CD8-positive, alpha-beta memory T cell (primary cell): ENCODE data around the gene NIF3L1. TPM values are rescaled to one million over a fixed set of nuclear protein-coding genes. Genes with fewer than 3 reads are reported as not detected.
"Not testable (repeated sequence)": the region's sequence is repeated elsewhere in the genome, so short reads cannot be mapped to it uniquely, and the experiment has no call there.

Experiments
- CTCF ChIA-PET: fragments of 350-600 bp; sonication (Branson Sonifier 250); formaldehyde crosslinking; loops from one replicate; lab custom pipeline; 2021; ENCODE audit warnings: antibody characterized with exemption; lab: Charles Lee
- POLR2A ChIA-PET: fragments of 350-600 bp; sonication (Branson Sonifier 250); formaldehyde crosslinking; loops from one replicate; lab custom pipeline; 2021; ENCODE audit warnings: antibody characterized with exemption; lab: Charles Lee
- DNase-seq, 5 donors: peaks; one replicate each; pipeline versions ENCODE4 v3.0.0 to v3.0.0-alpha.2; 2020 to 2022; ENCODE audit warnings: mixed read lengths in 1 of 5
- H3K27ac ChIP-seq: one replicate; pipeline ENCODE4 v1.7.0; 2013; ENCODE audit warnings: low read depth, mild to moderate bottlenecking, low read length, moderate library complexity
- H3K27me3 ChIP-seq: 2 replicates; pipeline ENCODE4 v1.7.0; 2013; ENCODE audit warnings: low read length, mild to moderate bottlenecking; ENCODE audit not compliant: insufficient read depth, poor library complexity, severe bottlenecking
- H3K36me3 ChIP-seq: 2 replicates; pipeline ENCODE4 v1.7.0; 2013; ENCODE audit warnings: mild to moderate bottlenecking, low read length, moderate library complexity; ENCODE audit not compliant: insufficient read depth
- H3K4me1 ChIP-seq: 2 replicates; pipeline ENCODE4 v1.7.0; 2013; ENCODE audit warnings: mild to moderate bottlenecking, low read length, moderate library complexity; ENCODE audit not compliant: insufficient read depth
- H3K4me3 ChIP-seq: 2 replicates; pipeline ENCODE4 v1.7.0; 2013; ENCODE audit warnings: mild to moderate bottlenecking, low read length
- H3K9me3 ChIP-seq: 2 replicates; pipeline ENCODE4 v1.7.0; 2013; ENCODE audit warnings: mild to moderate bottlenecking, low read length
- H3K27ac Mint-ChIP-seq, 8 donors: one replicate each; pipeline ENCODE4 v1.8.0; 2020 to 2021; ENCODE audit warnings: mixed read lengths in 8 of 8, mild to moderate bottlenecking in 6 of 8, inconsistent platforms in 3 of 8, moderate library complexity in 3 of 8
- H3K27me3 Mint-ChIP-seq, 2 donors: one replicate each; pipeline ENCODE4 v1.8.0; 2020 to 2021; ENCODE audit warnings: mixed read lengths in 2 of 2, mild to moderate bottlenecking in 1 of 2, moderate library complexity in 1 of 2
- H3K36me3 Mint-ChIP-seq, 3 donors: one replicate each; pipeline ENCODE4 v1.8.0; 2020 to 2021; ENCODE audit warnings: mixed read lengths in 3 of 3, inconsistent platforms in 1 of 3, mild to moderate bottlenecking in 1 of 3
- H3K4me1 Mint-ChIP-seq, 3 donors: one replicate each; pipeline ENCODE4 v1.8.0; 2020 to 2021; ENCODE audit warnings: mixed read lengths in 3 of 3, inconsistent platforms in 1 of 3, mild to moderate bottlenecking in 1 of 3
- H3K4me3 Mint-ChIP-seq, 7 donors: one replicate each; pipeline ENCODE4 v1.8.0; 2020 to 2021; ENCODE audit warnings: mixed read lengths in 7 of 7, mild to moderate bottlenecking in 6 of 7, moderate library complexity in 4 of 7, inconsistent platforms in 2 of 7
- H3K9me3 Mint-ChIP-seq, 5 donors: one replicate each; pipeline ENCODE4 v1.8.0; 2020 to 2022; ENCODE audit warnings: mixed read lengths in 5 of 5, mild to moderate bottlenecking in 3 of 5, moderate library complexity in 2 of 5, inconsistent platforms in 1 of 5
- polyA plus RNA-seq: library from polyadenylated mRNA; unstranded; fragments of 300-500 nt; fragmentation: Illumina TruSeq; gene quantifications from one replicate; pipeline ENCODE4 v1.2.3, GENCODE V29; 2021
- total RNA-seq, 2 experiments: library from RNA; stranded (reverse); gene quantifications; one replicate each; pipeline ENCODE4 v1.2.3, GENCODE V29; 2021

Gene NIF3L1
- total and polyA plus RNA-seq, 3 experiments from 2014 or later: 18.3 to 32.0 (median 25.7) TPM

DNA sequence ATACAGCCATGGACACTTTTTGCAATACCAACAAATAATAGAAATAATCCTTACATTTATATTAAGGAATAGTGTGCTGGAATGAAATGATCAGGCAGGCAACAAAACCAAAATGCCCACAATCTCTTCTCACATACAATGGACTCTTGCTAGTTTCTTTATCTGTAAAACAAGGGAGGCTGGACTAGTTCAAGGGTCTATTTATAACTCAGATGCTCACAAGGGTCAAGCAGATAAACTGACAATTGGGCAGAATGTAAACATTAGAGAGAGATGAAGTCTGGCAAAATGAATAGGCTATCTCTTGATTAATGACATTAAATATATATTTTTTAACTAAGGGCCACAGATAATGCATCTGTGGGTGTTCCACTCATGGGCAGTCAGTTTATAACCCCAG, 11.7 kb upstream of the NIF3L1 start:
- POLR2A ChIA-PET: interaction anchor here (0.5 to 0.6 kb wide), 2 partner anchors 16 to 240 kb away, joined by 3 read pairs; no protein-coding TSS in a partner anchor
- no peaks in the 10 kb centered on the region for H3K27me3 ChIP-seq
- Mint-ChIP-seq H3K9me3 (no peaks in the 10 kb centered on the region), H3K4me3 (no peak overlapping the region), H3K27ac (no peak overlapping the region), H3K27me3 (no peaks in the 10 kb centered on the region), H3K4me1 (peaks cover 0 to 3% (median 0%) of the 10 kb centered on the region in 3 donors), H3K36me3 (peaks cover 0 to 82% (median 21%) of the 10 kb centered on the region in 3 donors)
- no peaks in the 10 kb centered on the region for H3K9me3 ChIP-seq
- no peak for DNase-seq
- H3K4me1 ChIP-seq: no peaks in the 10 kb centered on the region
- no peak overlapping the region for H3K27ac ChIP-seq
- H3K36me3 ChIP-seq: peaks cover 31% of the 10 kb centered on the region
- CTCF ChIA-PET: interaction anchor here (1.2 kb wide), 1 partner anchor 280 kb away, joined by 3 read pairs; no protein-coding TSS in a partner anchor
- no peak overlapping the region for H3K4me3 ChIP-seq

DNA sequence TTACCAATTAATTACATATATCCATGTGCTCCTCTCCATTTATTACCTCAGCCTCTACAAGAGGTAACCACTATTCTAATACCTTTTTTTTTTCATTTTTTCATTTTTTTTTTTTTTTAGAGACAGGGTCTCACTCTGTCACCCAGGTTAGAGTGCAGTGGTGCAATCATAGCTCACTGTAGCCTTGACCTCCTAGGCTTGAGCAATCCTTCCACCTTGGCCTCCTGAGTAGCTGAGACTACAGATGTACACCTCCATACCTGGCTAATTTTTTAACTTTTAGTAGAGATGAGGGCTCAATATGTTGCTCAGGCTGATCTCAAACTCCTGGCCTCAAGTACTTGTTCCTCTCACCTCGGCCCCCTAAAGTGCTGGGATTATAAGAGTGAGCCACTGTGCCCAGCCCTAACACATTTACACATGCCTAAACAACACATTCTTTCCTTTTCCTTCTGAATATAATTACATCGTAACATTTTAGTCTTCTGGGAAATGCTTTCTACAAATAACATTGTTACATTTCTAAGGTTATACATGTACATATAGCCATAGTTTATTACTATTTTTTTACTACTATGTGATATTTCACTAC, 10.8 kb upstream of the NIF3L1 start:
- DNase-seq: no peak
- Histone ChIP-seq H3K4me3 (no peak overlapping the region), H3K9me3 (no peaks in the 10 kb centered on the region), H3K27me3 (no peaks in the 10 kb centered on the region), H3K27ac (no peak overlapping the region), H3K4me1 (no peaks in the 10 kb centered on the region), H3K36me3 (peaks cover 31% of the 10 kb centered on the region)
- POLR2A ChIA-PET: interaction anchor here (0.5 kb wide), 1 partner anchor 17 kb away, joined by 3 read pairs; no protein-coding TSS in a partner anchor
- CTCF ChIA-PET: interaction anchor here (1.2 kb wide), 1 partner anchor 280 kb away, joined by 3 read pairs; no protein-coding TSS in a partner anchor
- peaks cover 0 to 81% (median 24%) of the 10 kb centered on the region in 3 donors for H3K36me3 Mint-ChIP-seq
- no peaks in the 10 kb centered on the region for H3K9me3 Mint-ChIP-seq
- H3K4me3 Mint-ChIP-seq: no peak overlapping the region
- peak overlapping the region in 3 of 8 donors; percentile 7 to 56 (median 42) for H3K27ac Mint-ChIP-seq
- H3K4me1 Mint-ChIP-seq: peaks cover 0 to 3% (median 3%) of the 10 kb centered on the region in 3 donors
- no peaks in the 10 kb centered on the region for H3K27me3 Mint-ChIP-seq

DNA sequence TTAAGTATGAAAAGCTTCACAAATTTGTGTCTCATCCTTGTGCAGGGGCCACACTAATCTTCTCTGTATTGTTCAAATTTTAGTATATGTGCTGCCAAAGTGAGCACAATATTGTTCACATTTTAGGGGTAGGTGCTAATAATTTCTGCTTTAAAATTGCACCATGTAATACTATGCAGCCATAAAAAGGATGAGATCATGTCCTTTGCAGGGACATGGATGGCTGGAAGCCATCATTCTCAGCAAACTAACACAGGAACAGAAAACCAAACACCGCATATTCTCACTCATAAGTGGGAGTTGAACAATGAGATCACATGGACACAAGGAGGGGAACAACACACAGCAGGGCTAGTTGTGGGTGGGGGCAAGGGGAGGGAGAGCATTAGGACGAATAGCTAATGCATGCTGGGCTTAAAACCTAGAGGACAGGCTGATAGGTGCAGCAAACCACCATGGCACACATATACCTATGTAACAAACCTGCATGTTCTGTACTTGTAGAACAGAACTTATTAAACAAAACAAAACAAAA, 7.4 kb upstream of the NIF3L1 start:
- peaks cover 34% of the 10 kb centered on the region for H3K36me3 ChIP-seq
- H3K4me3 ChIP-seq, CTCF ChIA-PET, H3K27me3 Mint-ChIP-seq, DNase-seq, H3K27ac ChIP-seq, H3K9me3 Mint-ChIP-seq, H3K27me3 ChIP-seq, H3K4me1 ChIP-seq, POLR2A ChIA-PET, H3K4me3 Mint-ChIP-seq, H3K9me3 ChIP-seq: not testable (repeated sequence)
- peak overlapping the region in 4 of 8 donors; percentile 3 to 74 (median 30) for H3K27ac Mint-ChIP-seq
- H3K36me3 Mint-ChIP-seq: peaks cover 4 to 71% (median 24%) of the 10 kb centered on the region in 3 donors
- H3K4me1 Mint-ChIP-seq: peaks cover 8 to 15% (median 13%) of the 10 kb centered on the region in 3 donors

DNA sequence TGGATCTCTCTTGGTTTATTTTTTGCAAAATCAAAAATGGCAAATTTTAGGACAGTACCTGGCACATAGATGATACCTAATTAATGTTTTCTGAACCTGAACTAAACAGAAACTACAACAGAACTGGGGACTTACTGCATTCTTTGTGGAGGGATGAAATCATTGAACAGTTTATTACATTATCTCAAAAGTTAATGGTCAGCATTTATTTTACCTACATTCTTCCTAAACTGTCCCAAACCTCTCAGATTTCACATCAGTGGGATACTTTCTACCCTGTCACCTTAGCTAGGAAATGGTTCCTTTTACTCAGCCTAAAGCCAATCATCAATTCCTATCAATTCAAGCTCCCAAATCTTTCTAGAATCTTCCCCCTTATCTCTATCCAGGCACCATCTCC, 10.3 kb downstream of the NIF3L1 start:
- no peak overlapping the region for H3K4me3 ChIP-seq
- POLR2A ChIA-PET: no interaction called here
- H3K9me3 Mint-ChIP-seq: no peaks in the 10 kb centered on the region
- no peaks in the 10 kb centered on the region for H3K27me3 ChIP-seq
- peaks cover 45% of the 10 kb centered on the region for H3K36me3 ChIP-seq
- no peak overlapping the region for H3K4me3 Mint-ChIP-seq
- no peak for DNase-seq
- no peaks in the 10 kb centered on the region for H3K4me1 ChIP-seq
- peaks cover 3 to 79% (median 28%) of the 10 kb centered on the region in 3 donors for H3K36me3 Mint-ChIP-seq
- H3K27ac ChIP-seq: no peak overlapping the region
- H3K4me1 Mint-ChIP-seq: peaks cover 3 to 10% (median 6%) of the 10 kb centered on the region in 3 donors
- peak overlapping the region in 4 of 8 donors; percentile 15 to 54 (median 29) for H3K27ac Mint-ChIP-seq
- H3K27me3 Mint-ChIP-seq: no peaks in the 10 kb centered on the region
- CTCF ChIA-PET: interaction anchor here (1.6 kb wide), 1 partner anchor 10 kb away, joined by 5 read pairs; the partner anchor contains the start of genes NIF3L1 and PPIL3
- no peaks in the 10 kb centered on the region for H3K9me3 ChIP-seq

DNA sequence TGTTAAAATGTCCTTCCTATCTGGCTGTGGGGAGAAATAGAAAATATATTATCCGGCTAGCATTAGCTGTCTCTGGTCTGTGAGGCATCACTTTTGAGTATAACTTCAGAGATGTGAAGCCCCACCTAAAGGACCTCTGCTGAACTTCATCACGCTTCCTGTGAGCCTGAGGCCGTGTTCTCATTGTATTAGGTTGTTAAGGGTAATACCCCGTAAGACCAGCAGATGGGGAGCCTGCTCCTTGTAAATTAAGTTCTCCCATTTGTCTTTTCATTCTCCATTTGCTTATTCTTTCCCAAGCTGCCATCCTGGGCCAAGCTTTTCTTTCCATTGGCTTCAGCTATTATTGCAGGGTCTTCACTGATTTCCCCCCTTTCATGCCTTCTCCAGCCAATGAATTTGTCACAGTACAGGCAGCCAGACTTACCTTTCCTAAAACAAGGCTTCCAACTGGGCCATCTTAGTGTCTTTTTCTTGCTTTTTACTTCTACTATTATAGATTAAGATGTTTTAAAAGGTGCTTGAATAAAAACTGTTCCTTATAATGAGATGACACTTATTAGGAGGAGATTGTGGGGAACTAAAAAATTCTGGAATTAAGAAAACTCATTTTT, 12.4 kb downstream of the NIF3L1 start:
- Histone ChIP-seq H3K9me3 (no peaks in the 10 kb centered on the region), H3K27me3 (no peaks in the 10 kb centered on the region), H3K4me3 (no peak overlapping the region), H3K36me3 (peaks cover 30% of the 10 kb centered on the region), H3K27ac (no peak overlapping the region), H3K4me1 (no peaks in the 10 kb centered on the region)
- DNase-seq: peak; percentile 58 to 84 (median 71)
- ChIA-PET CTCF (interaction anchor here (0.6 to 1.8 kb wide), 19 partner anchors 9 to 331 kb away, joined by 3 to 11 read pairs (median 3); partner anchors contain the start of genes CASP10, CLK1 and NIF3L1), POLR2A (interaction anchor here (0.6 to 1.2 kb wide), 5 partner anchors 12 to 514 kb away, joined by 3 to 5 read pairs (median 3); partner anchors contain the start of genes CASP8 and NIF3L1)
- H3K36me3 Mint-ChIP-seq: peaks cover 6 to 68% (median 29%) of the 10 kb centered on the region in 3 donors
- peak overlapping the region; percentile 1 to 92 (median 55) for H3K27ac Mint-ChIP-seq
- no peaks in the 10 kb centered on the region for H3K9me3 Mint-ChIP-seq
- no peak overlapping the region for H3K4me3 Mint-ChIP-seq
- no peaks in the 10 kb centered on the region for H3K27me3 Mint-ChIP-seq
- H3K4me1 Mint-ChIP-seq: peaks cover 3 to 14% (median 9%) of the 10 kb centered on the region in 3 donors

DNA sequence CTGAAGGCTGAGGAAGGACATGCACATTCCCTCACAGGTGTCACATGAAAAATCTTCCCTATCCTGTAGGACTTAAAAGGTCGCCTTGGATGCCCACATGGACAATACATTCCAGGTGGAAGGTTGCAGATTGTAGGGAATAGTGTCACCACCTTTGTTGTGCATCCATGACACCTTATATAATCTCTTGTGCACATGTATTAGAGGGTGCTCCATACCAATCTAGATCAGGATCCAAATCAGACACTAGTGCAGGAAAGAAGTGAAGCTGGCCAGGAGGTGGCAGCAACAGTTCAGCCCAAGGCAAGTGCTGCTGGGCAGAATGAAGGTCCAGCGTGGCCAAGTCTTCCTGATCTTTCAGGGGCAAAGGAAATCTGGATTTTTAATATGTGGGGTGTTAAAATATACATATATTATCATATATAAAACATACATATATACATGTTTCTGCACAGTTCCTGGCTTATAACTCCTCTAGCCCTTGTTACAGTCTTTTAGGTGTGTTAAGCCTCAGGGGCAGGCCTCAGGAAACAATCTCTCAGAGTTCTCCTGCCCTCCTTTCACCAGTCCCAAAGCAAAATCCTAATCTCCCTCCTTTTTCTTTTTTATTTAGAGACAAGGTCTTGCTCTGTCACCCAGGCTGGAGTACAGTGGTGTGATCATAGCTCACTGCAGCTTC, 16.6 kb downstream of the NIF3L1 start:
- H3K4me3 ChIP-seq: no peak overlapping the region
- Mint-ChIP-seq H3K4me1 (peaks cover 3 to 14% (median 9%) of the 10 kb centered on the region in 3 donors), H3K9me3 (no peaks in the 10 kb centered on the region), H3K36me3 (peaks cover 4 to 60% (median 14%) of the 10 kb centered on the region in 3 donors), H3K4me3 (no peak overlapping the region), H3K27ac (peak overlapping the region in 4 of 8 donors; percentile 18 to 76 (median 45)), H3K27me3 (no peaks in the 10 kb centered on the region)
- peaks cover 11% of the 10 kb centered on the region for H3K36me3 ChIP-seq
- H3K27me3 ChIP-seq: no peaks in the 10 kb centered on the region
- H3K9me3 ChIP-seq: no peaks in the 10 kb centered on the region
- no peak overlapping the region for H3K27ac ChIP-seq
- ChIA-PET CTCF (interaction anchor here (0.8 to 4.0 kb wide), 11 partner anchors 16 to 327 kb away, joined by 3 to 19 read pairs (median 5); partner anchors contain the start of genes CASP10, HYCC2, NIF3L1 and ORC2), POLR2A (interaction anchor here (0.5 to 0.9 kb wide), 3 partner anchors 65 to 212 kb away, joined by 3 to 4 read pairs (median 4); no protein-coding TSS in a partner anchor)
- DNase-seq: peak; percentile 6 to 54 (median 18)
- no peaks in the 10 kb centered on the region for H3K4me1 ChIP-seq

DNA sequence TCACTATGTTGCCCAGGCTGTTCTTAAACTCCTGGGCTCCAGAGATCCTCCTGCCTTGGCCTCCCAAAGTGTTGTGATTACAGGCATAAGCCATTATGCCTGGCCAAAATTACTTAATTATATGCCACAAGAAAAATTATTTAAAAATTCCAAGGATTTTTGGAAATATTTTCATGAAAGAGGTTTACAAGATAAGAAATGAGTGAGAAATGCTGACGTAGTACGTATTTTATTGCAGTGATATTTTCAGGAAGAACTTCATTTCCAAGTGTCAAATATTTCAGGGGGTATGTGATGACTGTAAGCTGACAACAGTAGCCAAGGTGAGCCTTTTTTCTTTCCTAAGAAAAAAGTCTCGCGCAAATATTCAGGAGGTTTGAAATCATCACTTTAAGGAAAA, 20.8 kb downstream of the NIF3L1 start:
- Mint-ChIP-seq H3K4me1 (peaks cover 0 to 4% (median 3%) of the 10 kb centered on the region in 3 donors), H3K36me3 (peaks cover 3 to 65% (median 18%) of the 10 kb centered on the region in 3 donors), H3K4me3 (no peak overlapping the region), H3K9me3 (no peaks in the 10 kb centered on the region), H3K27me3 (no peaks in the 10 kb centered on the region), H3K27ac (peak overlapping the region in 1 of 8 donors; percentile 61)
- Histone ChIP-seq H3K4me1 (no peaks in the 10 kb centered on the region), H3K9me3 (no peaks in the 10 kb centered on the region), H3K27me3 (no peaks in the 10 kb centered on the region), H3K27ac (no peak overlapping the region), H3K4me3 (no peak overlapping the region), H3K36me3 (peaks cover 29% of the 10 kb centered on the region)
- ChIA-PET CTCF (interaction anchor here (0.6 kb wide), 1 partner anchor 20 kb away, joined by 3 read pairs; no protein-coding TSS in a partner anchor), POLR2A (interaction anchor here (0.6 kb wide), 1 partner anchor 159 kb away, joined by 3 read pairs; no protein-coding TSS in a partner anchor)
- no peak for DNase-seq
